GM18858 (cell line): ENCODE measurements around the gene HYI.

Experiments
- ATAC-seq: cut with Tn5 transposase; IDR thresholded peaks from one replicate; pipeline ENCODE4 v1.9.1; 2021; ENCODE audit not compliant: unreplicated experiment

The HYI gene

DNA sequence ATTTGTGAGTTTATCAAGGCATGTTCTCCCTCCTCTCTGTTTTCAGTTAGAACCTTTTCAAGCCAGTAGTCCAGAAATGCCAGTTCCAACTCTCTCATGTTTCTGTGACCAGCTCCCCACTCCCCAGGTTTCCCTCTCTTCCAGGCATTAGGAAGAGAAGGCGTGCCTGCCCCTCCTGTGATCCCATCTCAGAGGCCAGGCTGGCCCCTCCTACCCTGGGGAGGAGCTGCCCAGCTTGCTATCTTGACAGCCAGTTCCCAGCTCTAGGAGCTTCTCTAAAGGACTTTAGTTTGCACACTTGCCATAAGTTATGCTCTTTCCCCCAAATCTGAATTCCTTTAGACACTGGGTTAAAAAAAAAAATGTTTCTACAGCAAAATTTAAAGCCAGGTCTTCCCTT, 8.9 kb downstream of the HYI start:
- ATAC-seq, result no peak

DNA sequence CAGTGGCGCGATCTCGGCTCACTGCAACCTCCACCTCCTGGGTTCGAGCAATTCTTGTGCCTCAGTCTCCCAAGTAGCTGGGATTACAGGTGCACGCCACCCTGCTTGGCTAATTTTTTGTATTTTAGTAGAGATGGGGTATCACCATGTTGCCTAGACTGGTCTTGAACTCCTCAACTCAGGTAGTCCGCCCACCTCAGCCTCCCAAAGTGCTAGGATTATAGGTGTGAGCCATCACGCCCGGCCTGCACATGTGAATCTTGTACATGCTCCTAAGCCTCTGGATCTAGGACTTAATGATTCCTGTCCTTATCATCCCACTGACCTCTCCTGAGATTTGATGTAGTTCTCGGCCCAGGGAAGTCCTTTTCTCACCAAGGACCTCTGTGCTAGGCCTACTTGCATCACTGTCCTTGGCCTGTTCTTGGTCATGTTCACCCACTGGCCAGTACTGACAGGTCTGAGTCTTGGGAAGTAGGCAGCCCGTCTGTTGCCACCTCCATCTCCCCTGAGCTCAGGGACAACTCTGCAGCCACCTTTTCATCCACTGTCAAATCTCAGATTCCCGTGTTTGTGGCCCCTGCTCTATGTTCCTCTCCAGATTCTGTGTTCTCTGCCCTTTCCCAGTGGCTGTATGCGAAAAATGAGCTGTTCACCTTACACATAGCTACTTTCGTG, 9.4 kb downstream of the HYI start:
- ATAC-seq, result no peak

DNA sequence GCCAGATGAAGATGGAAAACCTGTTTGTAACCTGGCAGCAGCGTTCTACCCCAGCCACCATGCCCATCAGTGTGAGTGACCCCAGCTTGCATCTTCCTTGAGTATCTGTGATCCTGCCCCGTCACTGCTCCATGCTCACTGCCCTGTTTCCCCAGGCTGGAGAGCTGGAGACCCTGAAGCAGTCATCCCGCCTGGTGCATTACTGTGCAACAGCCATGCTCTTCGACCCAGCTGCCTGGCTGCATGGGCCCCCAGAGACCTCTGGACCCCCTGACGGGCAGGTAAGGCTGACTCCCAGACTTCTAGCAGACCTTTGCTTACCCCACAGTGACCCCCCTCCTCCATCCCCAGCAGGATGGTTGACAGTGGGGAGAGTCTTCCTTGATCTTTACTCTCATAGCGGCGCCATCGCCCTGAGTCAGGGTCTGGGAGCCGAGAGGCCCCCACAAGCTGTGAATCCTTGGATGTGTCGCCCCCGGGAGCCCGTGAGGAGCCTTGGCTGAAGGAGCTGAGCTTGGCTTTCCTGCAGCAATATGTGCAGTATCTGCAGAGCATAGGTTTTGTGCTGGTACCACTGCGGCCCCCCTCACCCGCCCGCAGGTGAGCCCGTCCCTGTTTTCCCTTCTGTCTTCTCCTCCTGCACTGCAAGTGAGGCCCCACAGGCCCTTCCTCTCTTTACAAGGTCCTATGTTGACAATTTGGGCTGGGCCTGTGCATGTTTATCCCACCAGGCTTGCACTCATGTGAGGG, 10.4 kb downstream of the HYI start:
- no peak for ATAC-seq

GRCh38 chr1:43442756-43443155, 11.0 kb downstream of the HYI start:
- no peak for ATAC-seq

DNA sequence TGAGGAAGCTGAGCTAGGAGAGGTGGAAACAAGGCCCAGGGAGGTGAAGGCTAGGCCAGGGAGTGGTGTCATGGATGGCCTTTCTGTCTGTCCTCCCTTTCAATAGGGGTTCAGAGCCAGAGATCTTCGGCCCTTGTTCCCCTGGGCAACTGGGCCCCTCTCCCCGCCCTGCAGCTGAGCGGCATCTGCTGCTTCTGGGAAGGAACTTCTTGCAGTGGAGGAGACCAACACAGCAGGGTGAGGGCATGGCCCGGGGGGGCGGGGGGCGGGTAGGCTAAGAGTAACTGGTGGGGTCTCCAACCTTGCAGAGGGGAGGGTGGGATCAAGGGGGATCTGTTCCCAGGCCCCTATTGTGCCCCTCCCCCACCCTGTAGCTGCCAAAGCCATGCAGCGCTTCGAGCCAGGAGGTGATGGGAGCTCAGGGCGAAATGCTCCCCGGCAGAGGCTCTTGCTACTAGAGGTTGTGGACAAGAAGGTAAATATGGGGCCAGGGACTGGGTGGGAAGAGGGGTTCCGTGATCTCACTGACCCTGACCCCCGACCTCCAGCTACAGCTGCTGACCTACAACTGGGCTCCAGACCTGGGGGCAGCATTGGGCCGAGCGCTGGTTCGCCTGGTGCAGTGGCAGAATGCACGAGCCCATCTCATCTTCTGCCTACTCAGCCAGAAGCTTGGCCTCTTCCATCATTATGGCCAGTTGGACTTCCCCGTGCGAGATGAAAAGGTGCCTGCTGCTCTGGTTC, 11.7 kb downstream of the HYI start:
- ATAC-seq, result no peak

- ATAC-seq, result no peak
Measured at GRCh38 chr1:43441166-43441893, 12.4 kb downstream of the HYI start.

- no peak for ATAC-seq
Measured at GRCh38 chr1:43440358-43440757, 13.4 kb downstream of the HYI start.

DNA sequence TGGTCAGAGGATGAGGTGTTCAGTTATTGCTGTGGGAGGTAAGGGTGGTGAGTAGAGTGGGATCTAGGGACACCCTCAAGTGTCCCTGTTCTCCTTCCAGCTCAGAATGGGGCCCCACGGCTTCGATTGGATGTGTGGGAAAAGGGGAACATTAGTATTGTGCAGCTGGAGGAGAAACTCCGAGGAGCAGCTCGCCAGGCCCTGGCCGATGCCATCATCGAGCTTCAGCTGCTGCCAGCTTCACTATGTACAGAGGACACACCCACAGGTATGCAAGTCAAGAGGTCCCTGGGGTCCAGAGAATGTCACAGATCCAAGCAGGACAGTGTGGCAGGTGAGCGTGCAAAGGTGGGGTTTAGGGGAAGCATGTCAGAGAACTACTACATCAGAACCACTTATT, 13.9 kb downstream of the HYI start:
- no peak for ATAC-seq

DNA sequence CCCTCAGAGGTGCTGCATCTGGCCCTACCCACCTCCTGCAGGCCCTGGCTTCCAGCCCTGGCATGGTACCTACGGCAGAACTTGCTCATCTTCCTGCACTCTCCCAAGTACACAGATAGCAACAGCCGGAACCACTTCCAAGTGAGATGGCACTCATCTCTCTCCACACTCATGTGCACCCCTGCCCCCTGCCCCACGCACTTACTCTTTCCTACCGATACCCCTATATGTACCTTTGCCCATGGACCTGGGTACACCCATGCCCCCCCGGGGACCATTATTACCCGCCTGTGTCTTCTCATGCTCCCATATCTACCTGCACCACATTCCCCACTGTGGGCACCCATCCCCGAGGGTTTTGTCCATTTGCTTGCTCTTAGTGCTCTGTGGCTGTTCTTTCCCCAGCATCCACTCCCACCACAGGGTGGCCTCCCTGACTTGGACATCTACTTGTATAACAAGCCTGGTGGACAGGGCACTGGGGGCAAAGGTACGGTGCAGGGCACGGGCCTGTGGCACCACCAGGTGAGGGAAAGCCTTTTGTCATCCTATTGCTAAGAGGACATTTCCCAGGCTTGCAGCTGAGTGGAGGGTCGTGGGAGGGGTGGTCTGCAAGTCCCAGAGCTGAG, 14.7 kb downstream of the HYI start:
- no peak for ATAC-seq

DNA sequence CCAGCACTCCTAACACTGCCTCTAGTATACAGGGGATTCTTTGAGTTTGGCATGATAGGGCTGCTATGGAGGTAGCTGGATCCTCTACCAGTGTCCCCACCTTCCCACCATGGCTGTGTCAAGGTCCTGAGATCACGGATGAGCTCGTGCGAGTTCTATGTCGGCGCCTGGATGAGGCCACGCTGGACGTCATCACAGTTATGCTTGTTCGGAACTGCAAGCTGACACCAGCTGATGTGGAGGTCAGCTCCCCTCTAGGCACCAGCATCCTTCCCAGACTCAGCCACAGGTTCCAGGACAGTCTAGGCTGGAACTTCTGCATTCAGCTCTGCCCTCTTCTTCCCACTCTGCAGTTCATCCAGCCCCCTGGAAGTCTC, 15.2 kb downstream of the HYI start:
- ATAC-seq, result no peak

GRCh38 chr1:43438006-43438405, 15.7 kb downstream of the HYI start:
- no peak for ATAC-seq

- no peak for ATAC-seq
Measured at GRCh38 chr1:43437031-43437973, 16.4 kb downstream of the HYI start.

DNA sequence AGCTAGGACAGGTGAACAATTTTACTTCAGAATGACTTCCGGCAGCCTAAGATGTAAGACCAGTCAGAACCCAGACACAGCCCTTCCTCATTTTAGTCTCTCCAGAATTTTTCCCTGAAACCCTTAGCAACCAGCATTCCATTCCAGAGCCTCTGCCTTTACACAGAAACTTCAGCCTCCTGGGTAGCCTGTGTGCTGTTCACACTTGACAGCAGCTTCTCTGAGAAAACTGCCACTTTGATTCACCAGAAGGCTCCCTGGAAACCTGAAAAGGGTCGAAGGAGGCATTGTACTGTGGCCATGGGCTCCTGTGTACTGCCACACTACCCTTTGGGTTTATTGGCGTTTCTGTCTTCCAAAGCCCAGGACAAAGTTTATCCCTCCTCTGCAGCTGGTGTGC, 17.4 kb downstream of the HYI start:
- ATAC-seq, result no peak

- ATAC-seq, result no peak
Measured at GRCh38 chr1:43435146-43436145, 18.3 kb downstream of the HYI start.

GRCh38 chr1:43434256-43434655, 19.5 kb downstream of the HYI start:
- no peak for ATAC-seq

DNA sequence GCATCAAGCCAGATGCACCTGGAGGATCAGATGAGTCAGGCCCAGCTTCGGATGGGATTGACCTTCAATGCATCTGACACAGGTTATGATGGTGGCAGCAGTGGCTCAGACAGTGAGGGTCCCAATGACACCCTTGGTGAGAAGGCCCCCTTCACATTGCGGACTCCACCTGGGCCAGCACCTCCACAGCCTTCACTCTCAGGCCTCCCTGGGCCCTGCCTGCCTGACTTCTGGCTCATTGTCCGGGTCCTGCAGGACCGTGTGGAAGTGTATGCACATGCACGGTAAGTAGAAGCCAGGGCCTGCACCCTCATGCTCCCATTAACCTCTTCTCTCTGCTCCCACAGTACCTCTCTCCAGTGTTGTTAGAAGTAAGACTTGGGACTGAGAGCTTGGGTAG, 20.8 kb downstream of the HYI start:
- ATAC-seq, result no peak

DNA sequence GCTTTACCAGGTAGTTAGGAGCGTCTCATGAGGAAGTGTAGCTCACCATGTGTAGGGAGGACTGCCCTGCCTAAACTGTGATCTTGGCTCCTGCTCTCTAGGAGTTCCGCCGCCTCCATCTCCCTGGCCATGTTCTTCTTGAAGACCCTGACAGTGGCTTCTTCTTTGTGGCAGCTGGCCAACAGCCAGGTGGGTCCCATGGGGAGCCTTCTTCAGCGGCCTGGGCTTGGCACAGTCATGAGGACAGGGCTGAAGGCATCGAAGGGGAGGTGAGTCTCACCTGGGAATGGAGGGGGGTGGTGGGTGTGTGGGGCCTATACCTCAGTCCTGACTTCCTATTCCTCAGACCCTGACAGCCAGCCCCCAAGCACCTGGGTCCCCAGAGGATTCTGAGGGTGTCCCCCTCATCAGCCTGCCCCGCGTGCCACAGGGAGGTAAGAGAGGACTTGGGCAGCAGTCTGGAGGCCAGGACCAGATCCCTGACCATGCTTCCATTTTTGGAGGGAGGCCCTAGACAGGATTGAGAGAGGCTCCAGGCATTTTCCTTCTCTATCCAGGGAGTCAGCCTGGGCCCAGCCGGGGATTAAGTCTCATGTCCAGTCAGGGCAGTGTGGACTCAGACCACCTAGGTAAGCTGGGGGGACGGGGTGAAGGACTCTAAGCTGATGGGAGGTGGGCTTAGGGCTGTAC, 21.4 kb downstream of the HYI start:
- ATAC-seq, result no peak

DNA sequence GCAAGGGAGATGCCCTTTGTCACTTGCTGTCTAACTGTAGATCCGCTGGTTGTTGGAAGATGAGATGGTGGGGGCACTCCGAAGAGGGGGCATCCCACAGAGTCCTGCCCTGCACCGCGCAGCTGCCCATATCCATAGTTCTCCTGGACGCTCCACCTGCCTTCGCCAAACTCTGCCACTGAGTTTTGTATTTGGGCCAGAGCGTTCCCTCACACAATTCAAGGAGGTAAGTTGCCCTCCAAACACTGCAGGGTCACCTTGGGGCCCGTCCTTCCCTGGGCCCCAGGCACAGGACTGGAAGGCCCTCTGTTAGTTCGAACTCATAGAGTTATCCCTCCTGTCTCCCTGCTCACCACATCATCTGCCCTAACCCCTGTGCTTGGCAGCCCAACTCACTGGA, 22.1 kb downstream of the HYI start:
- ATAC-seq, result no peak
